NCI-H1694 (cell line): ENCODE measurements around the gene LTV1.
"Not testable (repeated sequence)": the region's sequence is repeated elsewhere in the genome, so short reads cannot be mapped to it uniquely, and the experiment has no call there.

Source experiments
- DNase-seq: peaks from one replicate; lab custom pipeline; 2025; lab: John Stamatoyannopoulos, UW

The LTV1 gene

GRCh38 chr6:143842461-143842901, 657 bp upstream of the LTV1 start:
- no peak for DNase-seq

- no peak for DNase-seq
Measured at GRCh38 chr6:143843677-143843999, 500 bp downstream of the LTV1 start.

- no peak for DNase-seq
Measured at GRCh38 chr6:143844006-143844405, 868 bp downstream of the LTV1 start.

- DNase-seq, result no peak
Measured at GRCh38 chr6:143845033-143845432, 1.9 kb downstream of the LTV1 start.

GRCh38 chr6:143851706-143852105, 8.6 kb downstream of the LTV1 start:
- not testable (repeated sequence) for DNase-seq

- DNase-seq, result not testable (repeated sequence)
Measured at GRCh38 chr6:143855057-143855456, 11.9 kb downstream of the LTV1 start.

- DNase-seq, result not testable (repeated sequence)
Measured at GRCh38 chr6:143856762-143857161, 13.6 kb downstream of the LTV1 start.

- DNase-seq, result no peak
Measured at GRCh38 chr6:143857651-143858050, 14.5 kb downstream of the LTV1 start.

GRCh38 chr6:143859891-143860660, 16.9 kb downstream of the LTV1 start:
- no peak for DNase-seq

- no peak for DNase-seq
Measured at GRCh38 chr6:143863771-143864170, 20.6 kb downstream of the LTV1 start.

- no peak for DNase-seq
Measured at GRCh38 chr6:143864234-143864633, 21.1 kb downstream of the LTV1 start, which contains the start of gene ZC2HC1B. TSS of gene ZC2HC1B (plus strand) at chr6:143864474. CDS start at chr6:143864540, 66 bp downstream.

- DNase-seq, result no peak
Measured at GRCh38 chr6:143867236-143867635, 24.1 kb downstream of the LTV1 start.

- not testable (repeated sequence) for DNase-seq
Measured at GRCh38 chr6:143868808-143869207, 25.7 kb downstream of the LTV1 start.

- DNase-seq, result not testable (repeated sequence)
Measured at GRCh38 chr6:143871202-143871730, 28.1 kb downstream of the LTV1 start.

- no peak for DNase-seq
Measured at GRCh38 chr6:143872201-143872600, 29.1 kb downstream of the LTV1 start.

- DNase-seq, result not testable (repeated sequence)
Measured at GRCh38 chr6:143873600-143873999, 30.5 kb downstream of the LTV1 start.

- not testable (repeated sequence) for DNase-seq
Measured at GRCh38 chr6:143874503-143874902, 31.4 kb downstream of the LTV1 start.

GRCh38 chr6:143877584-143878271, 34.6 kb downstream of the LTV1 start:
- no peak for DNase-seq

- DNase-seq, result no peak
Measured at GRCh38 chr6:143878272-143878760, 35.2 kb downstream of the LTV1 start.

- no peak for DNase-seq
Measured at GRCh38 chr6:143880412-143880811, 37.3 kb downstream of the LTV1 start.

- no peak for DNase-seq
Measured at GRCh38 chr6:143882401-143882930, 39.3 kb downstream of the LTV1 start.

- DNase-seq, result no peak
Measured at GRCh38 chr6:143884216-143884900, 41.2 kb downstream of the LTV1 start.
